Right atrium auricular region (tissue), 2 donors: ENCODE data around the gene RPS19BP1. TPM values are rescaled to one million over a fixed set of nuclear protein-coding genes. Genes with fewer than 3 reads are reported as not detected.

Source experiments
- DNase-seq: peaks from one replicate; pipeline ENCODE4 v3.0.0-alpha.2; 2019; ENCODE audit warnings: low spot score
- H3K27ac ChIP-seq, 2 donors: fragments of 200-600 bp; sonication (generic); 1 replicate in 1 of 2; 2 replicates in 1 of 2; pipeline ENCODE4 v1.5.1; 2016 to 2019
- H3K27me3 ChIP-seq, 2 donors: fragments of 200-600 bp; sonication (generic); one replicate each; pipeline versions ENCODE4 v1.5.1 to v1.6.0; 2017 to 2019
- H3K36me3 ChIP-seq: fragments of 200-600 bp; sonication (generic); one replicate; pipeline ENCODE4 v1.5.1; 2016
- H3K4me1 ChIP-seq, 2 donors: fragments of 200-600 bp; sonication (generic); one replicate each; pipeline versions ENCODE4 v1.5.1 to v1.6.0; 2017 to 2019
- H3K4me3 ChIP-seq, 2 donors: fragments of 200-600 bp; sonication (generic); 1 replicate in 1 of 2; 2 replicates in 1 of 2; pipeline ENCODE4 v1.5.1; 2017 to 2019; ENCODE audit warnings: mild to moderate bottlenecking in 1 of 2, moderate library complexity in 1 of 2
- H3K9me3 ChIP-seq, 2 donors: fragments of 200-600 bp; sonication (generic); one replicate each; pipeline ENCODE4 v1.5.1; 2019
- CTCF ChIP-seq, 2 donors: fragments of 200-600 bp; sonication (generic); IDR thresholded peaks; one replicate each; pipeline ENCODE4 v1.5.1; 2019; ENCODE audit warnings: antibody characterized with exemption in 2 of 2
- total RNA-seq, 2 donors: library from RNA; depleted of rRNA; stranded (reverse); fragments of >200 nt; gene quantifications; one replicate each; pipeline ENCODE4 v1.1.0, GENCODE V29; 2016

Gene RPS19BP1
- total RNA-seq, result 100 to 1,000 TPM in 1 of 2 donors, 10 to 100 TPM in 1; 88.1 to 135 TPM

GRCh38 chr22:39532215-39533073 is at the start of gene RPS19BP1:
Gene RPS19BP1 (minus strand): TSS chr22:39532748. CDS start chr22:39532738, 10 bp downstream.
- H3K4me1 ChIP-seq, result peaks cover 0 to 55% of the 10 kb centered on the region in 2 donors
- no peaks in the 10 kb centered on the region for H3K9me3 ChIP-seq
- no peak for TF ChIP-seq CTCF (IDR thresholded peaks at IDR 0.05)
- DNase-seq, result peak; percentile 99
- no peaks in the 10 kb centered on the region for H3K27me3 ChIP-seq
- H3K36me3 ChIP-seq, result peaks cover 12% of the 10 kb centered on the region
- H3K4me3 ChIP-seq, result peak within 1 kb of the TSS; percentile 66 to 89
- H3K27ac ChIP-seq, result peak within 1 kb of the TSS; percentile 84 to 91

DNA sequence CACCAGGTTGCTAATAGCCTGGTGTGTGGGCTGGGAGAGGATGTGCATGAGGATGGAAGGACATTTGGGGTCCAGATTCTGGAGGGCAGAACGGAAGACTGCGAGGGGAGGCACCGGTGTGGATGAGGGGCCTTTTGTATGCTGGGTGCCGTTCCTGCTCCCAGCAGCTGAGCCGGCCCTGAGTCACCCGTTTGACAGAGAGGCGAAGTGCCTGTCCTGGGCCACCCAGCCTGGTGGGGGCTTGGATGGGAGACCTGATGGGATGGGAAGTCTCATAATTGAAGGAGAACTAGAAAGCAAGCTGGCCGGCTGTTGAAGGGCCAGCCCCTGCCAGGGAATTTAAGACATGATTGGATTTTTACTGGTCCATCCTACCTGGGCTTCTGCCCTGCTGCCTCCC is 48.8 kb upstream of the RPS19BP1 start:
- no peaks in the 10 kb centered on the region for H3K27me3 ChIP-seq
- H3K4me3 ChIP-seq, result no peak overlapping the region
- no peaks in the 10 kb centered on the region for H3K4me1 ChIP-seq
- H3K9me3 ChIP-seq, result no peaks in the 10 kb centered on the region
- no peak for TF ChIP-seq CTCF (IDR thresholded peaks at IDR 0.05)
- no peak overlapping the region for H3K27ac ChIP-seq
- H3K36me3 ChIP-seq, result no peaks in the 10 kb centered on the region
- no peak for DNase-seq

DNA sequence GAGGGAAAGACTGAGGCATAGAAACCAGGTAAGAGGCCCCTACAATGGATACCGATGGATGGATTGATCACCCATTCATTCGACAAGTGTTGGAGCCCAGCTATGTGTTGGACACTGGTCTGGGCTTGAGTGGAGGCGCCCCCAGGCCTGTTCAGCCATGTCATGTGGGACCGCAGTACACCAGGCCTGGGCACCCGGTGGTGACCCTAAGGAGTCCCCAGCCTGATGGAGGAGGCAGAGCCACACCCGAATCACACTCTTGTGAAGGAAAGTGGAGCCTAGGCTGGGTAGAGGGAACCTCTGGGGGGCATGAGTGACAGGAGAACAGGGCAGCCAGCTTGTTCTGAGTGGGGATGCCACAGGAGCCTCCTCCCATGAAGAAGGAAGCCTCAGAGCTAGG is 48.2 kb upstream of the RPS19BP1 start:
- H3K27me3 ChIP-seq, result no peaks in the 10 kb centered on the region
- H3K4me1 ChIP-seq, result no peaks in the 10 kb centered on the region
- DNase-seq, result no peak
- no peak overlapping the region for H3K4me3 ChIP-seq
- no peak for TF ChIP-seq CTCF (IDR thresholded peaks at IDR 0.05)
- H3K36me3 ChIP-seq, result no peaks in the 10 kb centered on the region
- H3K27ac ChIP-seq, result no peak overlapping the region
- no peaks in the 10 kb centered on the region for H3K9me3 ChIP-seq

DNA sequence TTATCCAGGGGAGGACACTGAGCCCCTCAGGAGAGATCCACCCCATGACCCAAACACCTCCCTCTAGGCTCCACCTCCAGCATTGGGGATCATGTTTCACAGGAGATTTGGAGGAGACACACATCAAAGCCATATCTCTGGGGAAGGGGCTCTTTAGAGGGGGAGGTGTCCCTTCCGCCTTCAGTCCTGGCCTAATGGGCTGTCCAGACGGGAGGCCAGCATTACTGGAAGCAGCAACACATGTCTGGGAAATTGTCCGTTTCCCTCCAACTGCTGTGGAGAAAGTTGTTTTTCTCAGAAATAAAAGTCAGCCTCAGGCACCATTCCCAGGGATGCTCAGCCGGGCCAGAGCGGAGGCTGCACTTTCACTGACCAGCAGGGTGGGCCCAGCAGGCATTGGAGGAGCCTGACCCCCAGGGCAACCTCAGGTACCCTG is 47.5 kb upstream of the RPS19BP1 start:
- Histone ChIP-seq H3K27ac (no peak overlapping the region), H3K4me1 (no peaks in the 10 kb centered on the region), H3K36me3 (no peaks in the 10 kb centered on the region), H3K9me3 (no peaks in the 10 kb centered on the region), H3K4me3 (no peak overlapping the region), H3K27me3 (no peaks in the 10 kb centered on the region)
- DNase-seq, result no peak
- no peak for TF ChIP-seq CTCF (IDR thresholded peaks at IDR 0.05)

DNA sequence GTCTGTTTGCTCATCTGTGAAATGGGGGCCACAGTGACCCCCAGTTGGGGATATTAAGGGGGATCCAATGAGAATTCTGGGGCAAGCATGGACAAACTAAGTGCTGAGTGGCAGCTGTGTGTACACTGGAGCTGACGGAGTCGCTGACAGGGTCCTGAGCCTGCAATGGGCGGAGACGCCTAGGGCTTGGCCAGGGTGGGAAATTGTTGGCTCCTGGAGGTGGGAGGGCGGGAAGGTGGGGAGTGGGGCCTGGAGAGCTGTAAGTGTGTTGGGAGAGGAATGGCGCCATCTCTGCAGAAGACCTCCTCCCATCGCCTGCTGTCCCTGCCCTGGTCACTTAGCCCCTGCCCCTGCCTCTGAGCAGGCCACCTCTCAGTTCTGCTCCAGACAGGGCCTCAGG is 45.4 kb upstream of the RPS19BP1 start:
- Histone ChIP-seq H3K27me3 (no peaks in the 10 kb centered on the region), H3K9me3 (no peaks in the 10 kb centered on the region), H3K4me3 (no peak overlapping the region), H3K4me1 (no peaks in the 10 kb centered on the region), H3K36me3 (no peaks in the 10 kb centered on the region), H3K27ac (no peak overlapping the region)
- no peak for DNase-seq
- no peak for TF ChIP-seq CTCF (IDR thresholded peaks at IDR 0.05)
